ENCODE results near the gene ERAL1. TPM values are rescaled to one million over a fixed set of nuclear protein-coding genes. Genes with fewer than 3 reads are reported as not detected.

ERAL1 gene
- total and polyA plus RNA-seq, 2 experiments from 2014 or later, result 30.0 to 77.1 TPM

DNA sequence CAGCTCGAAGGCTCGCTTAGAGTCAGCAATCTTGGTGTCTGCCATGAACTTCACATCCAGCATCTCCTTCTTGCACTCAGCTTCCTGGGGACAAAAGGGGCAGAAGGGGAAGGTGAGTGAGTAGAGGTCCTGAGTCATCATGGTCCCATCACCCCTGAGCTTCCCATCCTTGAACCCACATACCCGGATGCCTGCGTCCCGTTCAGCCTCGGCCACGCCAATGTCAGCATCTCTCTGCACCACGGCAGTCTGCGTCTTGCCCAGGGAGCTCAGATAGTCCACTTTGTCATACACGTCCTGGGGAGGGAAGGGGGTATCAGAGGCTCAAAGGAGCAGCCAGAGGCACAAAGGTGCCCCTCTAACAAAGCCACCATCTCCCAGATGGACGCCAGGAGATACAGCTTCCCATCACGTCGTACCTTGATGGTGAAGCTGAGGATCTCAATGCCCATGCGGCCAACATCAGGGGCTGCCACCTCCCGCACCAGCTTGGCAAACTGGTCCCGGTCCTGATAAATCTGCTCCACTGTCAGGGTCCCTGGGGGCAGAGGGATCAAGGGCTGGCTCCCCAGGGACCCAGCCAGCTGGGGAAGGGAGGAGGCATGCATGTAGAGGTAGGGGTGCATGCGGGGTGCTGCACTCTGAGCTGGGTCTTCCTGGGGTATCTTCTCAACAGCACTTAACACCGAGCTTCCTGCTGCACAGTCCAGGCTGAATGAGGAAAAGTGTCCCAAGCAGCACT, 27.5 kb downstream of the ERAL1 start:
- H2AFZ ChIP-seq, result no peak overlapping the region
- H3K4me1 ChIP-seq (ENCODE audit: insufficient read depth), result no peaks in the 10 kb centered on the region
- no peaks in the 10 kb centered on the region for H3K27me3 ChIP-seq
- no peak for TF ChIP-seq EZH2 (IDR thresholded peaks at IDR 0.05; ENCODE audit: borderline replicate concordance)
- TF ChIP-seq EZH2phosphoT487 (IDR thresholded peaks at IDR 0.05; ENCODE audit: low read depth, severe bottlenecking, unreplicated experiment), result no peak
- TF ChIP-seq, protein P1, sequence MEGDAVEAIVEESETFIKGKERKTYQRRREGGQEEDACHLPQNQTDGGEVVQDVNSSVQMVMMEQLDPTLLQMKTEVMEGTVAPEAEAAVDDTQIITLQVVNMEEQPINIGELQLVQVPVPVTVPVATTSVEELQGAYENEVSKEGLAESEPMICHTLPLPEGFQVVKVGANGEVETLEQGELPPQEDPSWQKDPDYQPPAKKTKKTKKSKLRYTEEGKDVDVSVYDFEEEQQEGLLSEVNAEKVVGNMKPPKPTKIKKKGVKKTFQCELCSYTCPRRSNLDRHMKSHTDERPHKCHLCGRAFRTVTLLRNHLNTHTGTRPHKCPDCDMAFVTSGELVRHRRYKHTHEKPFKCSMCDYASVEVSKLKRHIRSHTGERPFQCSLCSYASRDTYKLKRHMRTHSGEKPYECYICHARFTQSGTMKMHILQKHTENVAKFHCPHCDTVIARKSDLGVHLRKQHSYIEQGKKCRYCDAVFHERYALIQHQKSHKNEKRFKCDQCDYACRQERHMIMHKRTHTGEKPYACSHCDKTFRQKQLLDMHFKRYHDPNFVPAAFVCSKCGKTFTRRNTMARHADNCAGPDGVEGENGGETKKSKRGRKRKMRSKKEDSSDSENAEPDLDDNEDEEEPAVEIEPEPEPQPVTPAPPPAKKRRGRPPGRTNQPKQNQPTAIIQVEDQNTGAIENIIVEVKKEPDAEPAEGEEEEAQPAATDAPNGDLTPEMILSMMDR (IDR thresholded peaks at IDR 0.05; ENCODE audit: poor library complexity), result no peak
- no peaks in the 10 kb centered on the region for H4K20me1 ChIP-seq (ENCODE audit: insufficient read depth, poor library complexity, severe bottlenecking)
- H3K4me2 ChIP-seq, result no peak overlapping the region
- no peaks in the 10 kb centered on the region for H3K9me3 ChIP-seq (ENCODE audit: low read depth)
- H3K9me2 ChIP-seq (replicated peaks; ENCODE audit: insufficient read depth), result no peaks in the 10 kb centered on the region
- no peaks in the 10 kb centered on the region for H3K36me3 ChIP-seq (replicated peaks; ENCODE audit: insufficient read depth, low read depth)
- 94% methylated on average over 18 of the region's 18 CpGs for WGBS (ENCODE audit: low lambda C conversion rate, missing lambda C conversion rate)
- no peak for DNase-seq (ENCODE audit: low spot score)
- no peaks in the 10 kb centered on the region for H3K79me2 ChIP-seq
- no peak overlapping the region for H3K4me3 ChIP-seq
- H3K27ac ChIP-seq, result no peak overlapping the region

DNA sequence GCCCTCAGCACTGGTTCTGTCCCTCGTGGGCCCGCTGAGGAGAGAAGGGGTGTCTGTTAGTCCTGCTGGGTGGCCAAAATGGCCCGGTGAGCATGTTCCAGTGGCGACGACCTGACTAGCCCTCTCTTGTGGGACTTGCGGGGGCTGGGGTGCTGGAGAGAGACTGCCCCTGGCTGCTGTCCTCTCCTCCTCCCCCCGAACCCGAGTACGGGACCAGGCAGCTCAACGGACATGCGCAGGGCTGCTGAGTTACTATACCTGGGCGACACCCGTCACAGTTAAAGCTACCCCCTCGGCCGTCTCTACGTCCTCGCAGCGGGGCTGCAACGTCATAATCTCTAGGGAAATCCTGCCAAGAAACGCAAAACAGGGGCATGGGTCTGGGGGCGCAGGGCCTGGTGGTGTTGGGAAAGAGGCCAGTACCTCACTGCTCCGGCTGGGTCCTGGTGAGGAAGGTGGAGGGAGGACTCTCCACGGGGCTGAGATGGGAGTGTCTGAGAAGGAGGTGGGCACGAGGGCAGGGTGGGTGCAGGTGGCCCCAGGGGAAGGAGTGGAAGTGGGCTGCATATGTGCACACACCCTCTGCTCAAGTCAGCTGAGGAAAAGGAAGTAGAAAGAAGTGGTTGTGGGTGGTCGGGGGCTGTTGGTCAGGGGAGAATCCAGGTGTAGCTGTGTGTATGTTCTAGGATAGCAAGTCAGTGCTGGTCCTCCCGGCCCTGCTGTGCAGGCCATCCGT, 29.3 kb downstream of the ERAL1 start:
- H3K9me3 ChIP-seq (ENCODE audit: low read depth), result no peaks in the 10 kb centered on the region
- H3K4me1 ChIP-seq (ENCODE audit: insufficient read depth), result no peaks in the 10 kb centered on the region
- no peak for TF ChIP-seq EZH2phosphoT487 (IDR thresholded peaks at IDR 0.05; ENCODE audit: low read depth, severe bottlenecking, unreplicated experiment)
- TF ChIP-seq EZH2 (IDR thresholded peaks at IDR 0.05; ENCODE audit: borderline replicate concordance), result no peak
- TF ChIP-seq, protein P1 (IDR thresholded peaks at IDR 0.05; ENCODE audit: poor library complexity), result no peak
- H2AFZ ChIP-seq, result no peak overlapping the region
- no peak overlapping the region for H3K27ac ChIP-seq
- no peaks in the 10 kb centered on the region for H3K9me2 ChIP-seq (replicated peaks; ENCODE audit: insufficient read depth)
- H3K79me2 ChIP-seq, result no peaks in the 10 kb centered on the region
- 94% methylated on average over 27 of the region's 27 CpGs for WGBS (ENCODE audit: low lambda C conversion rate, missing lambda C conversion rate)
- DNase-seq (ENCODE audit: low spot score), result no peak
- H3K4me2 ChIP-seq, result no peak overlapping the region
- H3K36me3 ChIP-seq (replicated peaks; ENCODE audit: insufficient read depth, low read depth), result no peaks in the 10 kb centered on the region
- no peaks in the 10 kb centered on the region for H4K20me1 ChIP-seq (ENCODE audit: insufficient read depth, poor library complexity, severe bottlenecking)
- no peaks in the 10 kb centered on the region for H3K27me3 ChIP-seq
- no peak overlapping the region for H3K4me3 ChIP-seq

DNA sequence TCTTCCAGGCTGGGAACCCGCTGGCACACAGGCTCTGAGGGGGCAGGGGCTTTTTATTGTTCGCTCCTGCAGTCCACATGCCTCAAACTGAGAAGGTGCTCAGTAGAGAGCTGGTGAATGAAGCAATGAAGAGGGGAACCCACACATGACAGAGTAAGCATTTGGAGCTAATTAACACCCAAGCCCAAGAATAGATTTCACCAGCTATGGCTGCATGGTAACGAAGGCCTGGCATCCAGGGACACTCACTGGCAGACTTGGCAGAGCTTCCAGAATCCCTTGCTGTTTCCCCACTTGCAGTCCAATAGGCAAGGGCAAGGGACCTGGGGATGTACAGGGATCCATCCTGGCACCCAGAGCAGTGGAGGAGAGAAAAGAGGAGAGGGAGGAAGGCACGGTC, 30.5 kb downstream of the ERAL1 start:
- H3K79me2 ChIP-seq, result no peaks in the 10 kb centered on the region
- H3K9me3 ChIP-seq (ENCODE audit: low read depth), result no peaks in the 10 kb centered on the region
- no peak overlapping the region for H3K4me2 ChIP-seq
- no peaks in the 10 kb centered on the region for H4K20me1 ChIP-seq (ENCODE audit: insufficient read depth, poor library complexity, severe bottlenecking)
- no peak overlapping the region for H3K27ac ChIP-seq
- H3K36me3 ChIP-seq (replicated peaks; ENCODE audit: insufficient read depth, low read depth), result no peaks in the 10 kb centered on the region
- H3K9me2 ChIP-seq (replicated peaks; ENCODE audit: insufficient read depth), result no peaks in the 10 kb centered on the region
- H3K4me1 ChIP-seq (ENCODE audit: insufficient read depth), result no peaks in the 10 kb centered on the region
- TF ChIP-seq EZH2phosphoT487 (IDR thresholded peaks at IDR 0.05; ENCODE audit: low read depth, severe bottlenecking, unreplicated experiment), result no peak
- TF ChIP-seq EZH2 (IDR thresholded peaks at IDR 0.05; ENCODE audit: borderline replicate concordance), result no peak
- TF ChIP-seq, protein P1 (IDR thresholded peaks at IDR 0.05; ENCODE audit: poor library complexity), result no peak
- H3K27me3 ChIP-seq, result no peaks in the 10 kb centered on the region
- H2AFZ ChIP-seq, result no peak overlapping the region
- WGBS (ENCODE audit: low lambda C conversion rate, missing lambda C conversion rate), result 89% methylated on average over 4 of the region's 4 CpGs
- no peak overlapping the region for H3K4me3 ChIP-seq
- no peak for DNase-seq (ENCODE audit: low spot score)

Data from hepatocyte (in vitro differentiated cells).